HL-60 (cell line): Measurements from ENCODE around the gene RFFL.

Experiments used
- GABPA ChIP-seq: IDR thresholded peaks from 2 replicates; pipeline ENCODE4 v1.6.1; 2012; ENCODE audit warnings: low read depth
- POLR2AphosphoS5 ChIP-seq: IDR thresholded peaks from 2 replicates; pipeline ENCODE4 v1.6.1; 2012; ENCODE audit warnings: low read depth
- TF ChIP-seq, protein P1 (sequence below): IDR thresholded peaks from one replicate; pipeline ENCODE4 v1.5.1; 2011; ENCODE audit warnings: low read length, control low read depth, inconsistent platforms; ENCODE audit not compliant: insufficient read depth
- TF ChIP-seq, protein P2 (sequence below): IDR thresholded peaks from 2 replicates; pipeline ENCODE4 v1.6.1; 2012; ENCODE audit warnings: low read depth; ENCODE audit not compliant: insufficient replicate concordance

DNA sequence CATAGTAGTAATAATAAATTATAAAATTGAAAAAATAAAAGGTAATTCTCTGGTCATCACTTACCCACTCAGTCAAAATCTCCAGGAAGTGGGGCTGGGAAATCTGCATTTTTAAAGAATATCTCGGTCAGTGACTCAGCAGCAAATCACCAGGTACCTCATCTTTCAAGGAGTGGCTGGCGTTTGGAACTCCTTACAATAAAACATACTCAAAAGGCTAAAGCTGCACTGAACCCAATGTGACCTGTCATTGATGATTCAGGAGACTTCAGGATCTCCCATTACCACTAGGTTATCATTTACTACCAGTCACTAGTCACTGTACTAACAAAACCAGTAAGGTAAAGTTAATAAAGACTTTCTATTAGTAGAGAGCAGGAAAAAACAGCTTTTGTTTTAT is 21.5 kb upstream of the RFFL start:
- TF ChIP-seq, protein P1, sequence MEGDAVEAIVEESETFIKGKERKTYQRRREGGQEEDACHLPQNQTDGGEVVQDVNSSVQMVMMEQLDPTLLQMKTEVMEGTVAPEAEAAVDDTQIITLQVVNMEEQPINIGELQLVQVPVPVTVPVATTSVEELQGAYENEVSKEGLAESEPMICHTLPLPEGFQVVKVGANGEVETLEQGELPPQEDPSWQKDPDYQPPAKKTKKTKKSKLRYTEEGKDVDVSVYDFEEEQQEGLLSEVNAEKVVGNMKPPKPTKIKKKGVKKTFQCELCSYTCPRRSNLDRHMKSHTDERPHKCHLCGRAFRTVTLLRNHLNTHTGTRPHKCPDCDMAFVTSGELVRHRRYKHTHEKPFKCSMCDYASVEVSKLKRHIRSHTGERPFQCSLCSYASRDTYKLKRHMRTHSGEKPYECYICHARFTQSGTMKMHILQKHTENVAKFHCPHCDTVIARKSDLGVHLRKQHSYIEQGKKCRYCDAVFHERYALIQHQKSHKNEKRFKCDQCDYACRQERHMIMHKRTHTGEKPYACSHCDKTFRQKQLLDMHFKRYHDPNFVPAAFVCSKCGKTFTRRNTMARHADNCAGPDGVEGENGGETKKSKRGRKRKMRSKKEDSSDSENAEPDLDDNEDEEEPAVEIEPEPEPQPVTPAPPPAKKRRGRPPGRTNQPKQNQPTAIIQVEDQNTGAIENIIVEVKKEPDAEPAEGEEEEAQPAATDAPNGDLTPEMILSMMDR = no peak
- TF ChIP-seq POLR2AphosphoS5 (no peak), GABPA (no peak)
- TF ChIP-seq, protein P2, sequence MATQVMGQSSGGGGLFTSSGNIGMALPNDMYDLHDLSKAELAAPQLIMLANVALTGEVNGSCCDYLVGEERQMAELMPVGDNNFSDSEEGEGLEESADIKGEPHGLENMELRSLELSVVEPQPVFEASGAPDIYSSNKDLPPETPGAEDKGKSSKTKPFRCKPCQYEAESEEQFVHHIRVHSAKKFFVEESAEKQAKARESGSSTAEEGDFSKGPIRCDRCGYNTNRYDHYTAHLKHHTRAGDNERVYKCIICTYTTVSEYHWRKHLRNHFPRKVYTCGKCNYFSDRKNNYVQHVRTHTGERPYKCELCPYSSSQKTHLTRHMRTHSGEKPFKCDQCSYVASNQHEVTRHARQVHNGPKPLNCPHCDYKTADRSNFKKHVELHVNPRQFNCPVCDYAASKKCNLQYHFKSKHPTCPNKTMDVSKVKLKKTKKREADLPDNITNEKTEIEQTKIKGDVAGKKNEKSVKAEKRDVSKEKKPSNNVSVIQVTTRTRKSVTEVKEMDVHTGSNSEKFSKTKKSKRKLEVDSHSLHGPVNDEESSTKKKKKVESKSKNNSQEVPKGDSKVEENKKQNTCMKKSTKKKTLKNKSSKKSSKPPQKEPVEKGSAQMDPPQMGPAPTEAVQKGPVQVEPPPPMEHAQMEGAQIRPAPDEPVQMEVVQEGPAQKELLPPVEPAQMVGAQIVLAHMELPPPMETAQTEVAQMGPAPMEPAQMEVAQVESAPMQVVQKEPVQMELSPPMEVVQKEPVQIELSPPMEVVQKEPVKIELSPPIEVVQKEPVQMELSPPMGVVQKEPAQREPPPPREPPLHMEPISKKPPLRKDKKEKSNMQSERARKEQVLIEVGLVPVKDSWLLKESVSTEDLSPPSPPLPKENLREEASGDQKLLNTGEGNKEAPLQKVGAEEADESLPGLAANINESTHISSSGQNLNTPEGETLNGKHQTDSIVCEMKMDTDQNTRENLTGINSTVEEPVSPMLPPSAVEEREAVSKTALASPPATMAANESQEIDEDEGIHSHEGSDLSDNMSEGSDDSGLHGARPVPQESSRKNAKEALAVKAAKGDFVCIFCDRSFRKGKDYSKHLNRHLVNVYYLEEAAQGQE = no peak
